Mammary epithelial cell (primary cell): ENCODE measurements around the gene B4GALNT2.

Experiments
- CTCF ChIP-seq, 2 donors: IDR thresholded peaks in 1 of 2; conservative IDR thresholded peaks in 1 of 2; 2 replicates each; pipeline ENCODE4 v1.5.1; 2011 to 2012; ENCODE audit warnings: inconsistent platforms in 2 of 2, low read length in 2 of 2, mild to moderate bottlenecking in 2 of 2, control low read depth in 1 of 2, low read depth in 1 of 2; ENCODE audit not compliant: insufficient read depth in 1 of 2; ENCODE audit errors: extremely low read depth in 1 of 2
- EZH2 ChIP-seq: IDR thresholded peaks from 2 replicates; pipeline ENCODE4 v1.6.1; 2012; ENCODE audit warnings: low read length, inconsistent platforms, borderline replicate concordance

GRCh38 chr17:49132317-49132698 is 261 bp upstream of the B4GALNT2 start:
- TF ChIP-seq CTCF (conservative IDR thresholded peaks at IDR 0.05 in 1 of 2, IDR thresholded peaks at IDR 0.05 in 1 of 2; ENCODE audit: extremely low read depth in 1 of 2, insufficient read depth in 1 of 2, low read depth in 1 of 2, low read length in 2 of 2) (no peak), EZH2 (no peak)
